ENCODE results near the gene CEACAM21. TPM values are rescaled to one million over a fixed set of nuclear protein-coding genes. Genes with fewer than 3 reads are reported as not detected.

Gene CEACAM21
- total RNA-seq, 2 donors from 2014 or later, result 0.52 TPM; not detected in 1

DNA sequence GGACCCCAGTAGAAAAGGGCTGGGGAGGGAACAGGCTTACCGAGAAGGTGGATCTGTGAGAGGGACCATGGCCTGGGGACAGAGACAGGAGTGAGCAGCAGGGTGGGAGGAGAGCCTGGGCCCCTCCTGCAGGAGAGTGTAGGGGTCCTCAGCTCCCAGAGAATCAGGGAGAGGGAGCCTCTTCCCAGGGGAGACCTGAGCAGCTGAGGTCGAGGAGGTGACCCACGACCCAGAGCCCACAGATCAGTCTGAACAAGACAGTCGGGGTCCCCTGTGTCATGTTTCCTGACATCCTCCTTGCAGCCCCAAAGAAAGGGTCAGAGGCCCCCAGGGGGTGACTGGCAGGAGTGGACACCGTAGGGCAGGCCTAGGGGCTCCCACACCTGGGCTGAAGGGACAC is 44.2 kb downstream of the CEACAM21 start:
- Histone ChIP-seq H3K4me3 (no peak overlapping the region), H3K36me3 (replicated peaks in 1 of 2; ENCODE audit: insufficient read depth in 1 of 2, low read depth in 2 of 2) (no peaks in the 10 kb centered on the region), H3K27me3 (no peaks in the 10 kb centered on the region), H3K27ac (no peak overlapping the region), H3K9me3 (no peaks in the 10 kb centered on the region), H3K4me1 (no peaks in the 10 kb centered on the region)
- ATAC-seq (no peak), DNase-seq (no peak)
- 48 to 64% methylated on average over 5 of the region's 5 CpGs for WGBS, 2 donors
- TF ChIP-seq, protein P1, sequence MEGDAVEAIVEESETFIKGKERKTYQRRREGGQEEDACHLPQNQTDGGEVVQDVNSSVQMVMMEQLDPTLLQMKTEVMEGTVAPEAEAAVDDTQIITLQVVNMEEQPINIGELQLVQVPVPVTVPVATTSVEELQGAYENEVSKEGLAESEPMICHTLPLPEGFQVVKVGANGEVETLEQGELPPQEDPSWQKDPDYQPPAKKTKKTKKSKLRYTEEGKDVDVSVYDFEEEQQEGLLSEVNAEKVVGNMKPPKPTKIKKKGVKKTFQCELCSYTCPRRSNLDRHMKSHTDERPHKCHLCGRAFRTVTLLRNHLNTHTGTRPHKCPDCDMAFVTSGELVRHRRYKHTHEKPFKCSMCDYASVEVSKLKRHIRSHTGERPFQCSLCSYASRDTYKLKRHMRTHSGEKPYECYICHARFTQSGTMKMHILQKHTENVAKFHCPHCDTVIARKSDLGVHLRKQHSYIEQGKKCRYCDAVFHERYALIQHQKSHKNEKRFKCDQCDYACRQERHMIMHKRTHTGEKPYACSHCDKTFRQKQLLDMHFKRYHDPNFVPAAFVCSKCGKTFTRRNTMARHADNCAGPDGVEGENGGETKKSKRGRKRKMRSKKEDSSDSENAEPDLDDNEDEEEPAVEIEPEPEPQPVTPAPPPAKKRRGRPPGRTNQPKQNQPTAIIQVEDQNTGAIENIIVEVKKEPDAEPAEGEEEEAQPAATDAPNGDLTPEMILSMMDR (IDR thresholded peaks at IDR 0.05), result no peak
- TF ChIP-seq POLR2A (IDR thresholded peaks at IDR 0.05), result no peak
- intact Hi-C loops (cut with DNase I), result no loop called here

DNA sequence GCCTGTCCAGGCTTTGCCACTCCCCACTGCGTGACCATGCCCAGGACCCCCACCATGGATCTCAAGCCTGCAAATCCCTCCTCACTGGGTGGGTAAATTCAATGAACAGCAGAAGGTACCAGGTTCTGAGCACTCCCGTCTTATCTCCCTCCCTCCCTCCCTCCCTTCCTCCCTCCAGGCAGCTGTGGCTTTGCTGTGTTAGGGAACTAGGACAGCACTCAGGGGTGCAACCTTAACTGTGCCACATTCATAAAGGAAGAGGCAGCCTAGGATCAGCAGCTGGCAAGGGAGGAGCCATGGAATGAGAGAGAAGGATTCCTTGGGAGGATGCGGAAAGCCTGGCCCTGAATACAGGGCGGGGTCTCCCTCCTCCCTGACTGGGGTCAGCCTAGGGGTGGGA is 45.3 kb downstream of the CEACAM21 start:
- TF ChIP-seq POLR2A (IDR thresholded peaks at IDR 0.05), result no peak
- TF ChIP-seq, protein P1 (IDR thresholded peaks at IDR 0.05), result no peak
- no peak overlapping the region for H3K27ac ChIP-seq
- intact Hi-C loops (cut with DNase I), result no loop called here
- peaks cover 2% of the 10 kb centered on the region for H3K4me1 ChIP-seq
- no peaks in the 10 kb centered on the region for H3K9me3 ChIP-seq
- no peaks in the 10 kb centered on the region for H3K27me3 ChIP-seq
- H3K36me3 ChIP-seq (replicated peaks in 1 of 2; ENCODE audit: insufficient read depth in 1 of 2, low read depth in 2 of 2), result no peaks in the 10 kb centered on the region
- no peak overlapping the region for H3K4me3 ChIP-seq
- ATAC-seq (no peak), DNase-seq (no peak)
- WGBS, 2 donors, result 60 to 61% methylated on average over 4 of the region's 4 CpGs

DNA sequence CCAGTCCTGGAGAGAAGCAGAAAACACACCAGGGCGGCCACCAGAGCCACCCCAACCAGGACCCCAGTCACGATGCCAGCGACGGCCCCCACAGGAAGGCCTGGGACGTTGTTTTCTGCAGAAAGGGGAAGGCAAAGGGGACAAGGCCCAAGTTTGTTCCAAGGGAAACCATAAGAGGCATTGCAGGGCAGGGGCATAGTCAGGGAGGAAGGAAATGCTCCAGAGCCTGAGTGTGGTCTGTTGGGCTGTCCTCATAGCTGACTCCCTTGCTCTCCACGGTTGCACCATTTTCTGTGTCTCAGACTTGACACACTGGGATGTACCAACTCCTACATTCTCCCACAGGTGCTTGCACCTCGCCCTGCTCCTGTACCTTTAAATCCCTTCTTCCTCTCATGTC is 45.7 kb downstream of the CEACAM21 start:
- Histone ChIP-seq H3K9me3 (no peaks in the 10 kb centered on the region), H3K27ac (no peak overlapping the region), H3K4me3 (no peak overlapping the region), H3K4me1 (peaks cover 6% of the 10 kb centered on the region), H3K27me3 (no peaks in the 10 kb centered on the region), H3K36me3 (replicated peaks in 1 of 2; ENCODE audit: insufficient read depth in 1 of 2, low read depth in 2 of 2) (no peaks in the 10 kb centered on the region)
- 51 to 57% methylated on average over 7 of the region's 7 CpGs for WGBS, 2 donors
- ATAC-seq, result no peak
- peak in 1 of 4 donors; percentile 42 for DNase-seq
- intact Hi-C loops (cut with DNase I), result no loop called here
- TF ChIP-seq, protein P1 (IDR thresholded peaks at IDR 0.05), result no peak
- TF ChIP-seq POLR2A (IDR thresholded peaks at IDR 0.05), result no peak

DNA sequence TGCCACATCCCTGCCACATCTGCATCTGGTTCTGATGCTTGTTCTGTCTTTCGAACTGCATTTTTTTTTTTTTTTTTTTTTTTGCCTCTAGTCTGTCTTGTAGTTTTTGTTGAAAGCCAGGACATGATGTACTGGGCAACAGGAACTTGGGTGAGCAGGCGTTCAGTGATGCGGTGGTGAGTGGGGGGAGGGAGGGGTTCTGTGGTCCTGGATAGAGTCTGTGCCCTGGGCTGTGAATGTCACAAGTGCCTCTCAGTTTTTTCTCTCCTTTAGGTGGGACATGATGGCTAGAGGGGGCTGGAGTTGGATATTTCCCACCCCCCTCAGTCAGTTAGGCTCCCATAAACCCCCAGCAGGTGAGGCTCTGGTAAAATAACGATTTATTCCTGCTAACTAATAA is 47.4 kb downstream of the CEACAM21 start:
- Histone ChIP-seq H3K27me3 (no peaks in the 10 kb centered on the region), H3K4me3 (no peak overlapping the region), H3K9me3 (no peaks in the 10 kb centered on the region), H3K4me1 (peaks cover 11% of the 10 kb centered on the region), H3K36me3 (replicated peaks in 1 of 2; ENCODE audit: insufficient read depth in 1 of 2, low read depth in 2 of 2) (no peaks in the 10 kb centered on the region), H3K27ac (no peak overlapping the region)
- intact Hi-C loops (cut with DNase I), result no loop called here
- DNase-seq, result peak in 1 of 4 donors; percentile 56
- TF ChIP-seq, protein P1 (IDR thresholded peaks at IDR 0.05), result no peak
- TF ChIP-seq POLR2A (IDR thresholded peaks at IDR 0.05), result no peak
- ATAC-seq, result no peak
- WGBS, 2 donors, result 50% methylated on average over 4 of the region's 4 CpGs

- WGBS, 2 donors, result 63 to 65% methylated on average over 7 of the region's 7 CpGs
- no peak for DNase-seq
- intact Hi-C loops (cut with DNase I), result no loop called here
- H3K27ac ChIP-seq, result no peak overlapping the region
- no peaks in the 10 kb centered on the region for H3K27me3 ChIP-seq
- no peaks in the 10 kb centered on the region for H3K9me3 ChIP-seq
- no peak overlapping the region for H3K4me3 ChIP-seq
- H3K36me3 ChIP-seq (replicated peaks in 1 of 2; ENCODE audit: insufficient read depth in 1 of 2, low read depth in 2 of 2), result no peaks in the 10 kb centered on the region
- no peak for ATAC-seq
- peaks cover 11% of the 10 kb centered on the region for H3K4me1 ChIP-seq
- TF ChIP-seq POLR2A (IDR thresholded peaks at IDR 0.05), result no peak
- TF ChIP-seq, protein P1 (IDR thresholded peaks at IDR 0.05), result no peak
Observed at GRCh38 chr19:41624515-41624914, 48.5 kb downstream of the CEACAM21 start.
